K562 (cell line): ENCODE measurements around the gene ARHGAP15. TPM values are rescaled to one million over a fixed set of nuclear protein-coding genes. Genes with fewer than 3 reads are reported as not detected.

Source experiments
- CREB1 ChIP-seq, 2 experiments: sonication (generic) in 1 of 2; formaldehyde crosslinking in 1 of 2; IDR thresholded peaks; 2 replicates each; pipeline versions ENCODE4 v1.6.1 to v1.8.0; 2012 to 2022; ENCODE audit warnings: inconsistent platforms in 1 of 2, mild to moderate bottlenecking in 1 of 2, missing genetic modification reagents in 1 of 2, moderate library complexity in 1 of 2
- GTF2E2 ChIP-seq: fragments of 200-800 bp; sonication (Bioruptor generic); IDR thresholded peaks from 2 replicates; pipeline ENCODE4 v1.6.1; 2016; ENCODE audit warnings: missing genetic modification characterization, missing compliant biosample characterization
- ILF3 ChIP-seq: fragments of 450-650 bp; IDR thresholded peaks from 2 replicates; pipeline ENCODE4 v1.6.1; 2018; ENCODE audit warnings: antibody characterized with exemption, mild to moderate bottlenecking, moderate library complexity, borderline replicate concordance
- RCOR1 ChIP-seq, 2 experiments: IDR thresholded peaks; 2 replicates each; pipeline ENCODE4 v1.6.1; 2012; ENCODE audit warnings: low read depth in 2 of 2, low read length in 2 of 2, borderline replicate concordance in 1 of 2, improper control_type of control experiment in 1 of 2
- RFX7 ChIP-seq: fragments of 250-450 bp; sonication (Bioruptor Pico); IDR thresholded peaks from 2 replicates; pipeline ENCODE4 v1.5.1; 2021; ENCODE audit warnings: mild to moderate bottlenecking
- polyA plus RNA-seq, 8 experiments: library from polyadenylated mRNA; depleted of rRNA in 4 of 8; stranded (reverse) in 5 of 8; unstranded in 3 of 8; fragments of >200 nt; fragmentation: Nextera tagmentation in 2 of 8; fragmentation: Illumina TruSeq in 1 of 8; extraction: Ambion mirVana in 2 of 8; extraction: Trizol in 1 of 8; gene quantifications; 2 replicates each; pipeline versions ENCODE4 v1.2.1 to v1.2.3, GENCODE V29; 2011 to 2014; ENCODE audit warnings: inconsistent platforms in 1 of 8, missing spikeins in 1 of 8
- total RNA-seq, 7 experiments: library from RNA; depleted of rRNA in 6 of 7; stranded (reverse); fragments of >200 nt in 6 of 7; fragmentation: Illumina TruSeq in 2 of 7; extraction: Trizol in 2 of 7; gene quantifications; 2 replicates each; pipeline versions ENCODE4 v1.2.1 to v1.2.3, GENCODE V29; 2011 to 2021; ENCODE audit warnings: low replicate concordance in 1 of 7
- TF ChIP-seq, protein P1 (sequence below): sonication (generic); formaldehyde crosslinking; IDR thresholded peaks from 2 replicates; pipeline ENCODE4 v1.8.0; 2022; ENCODE audit warnings: mild to moderate bottlenecking, low read depth, missing genetic modification reagents
- TF ChIP-seq, protein P2 (sequence below): fragments of 250-450 bp; sonication (Bioruptor Pico); IDR thresholded peaks from 2 replicates; pipeline ENCODE4 v1.5.1; 2021; ENCODE audit warnings: mild to moderate bottlenecking
- TF ChIP-seq, protein P3 (sequence below), 2 experiments: fragments of 450-650 bp; IDR thresholded peaks; 2 replicates each; pipeline ENCODE4 v1.6.1; 2016

The ARHGAP15 gene
- total and polyA plus RNA-seq, 9 of the 15 experiments (the other 6 are each of a cell fraction or from before 2014, with no cell fraction given): 1.5 to 17.9 (median 7.9) TPM

DNA sequence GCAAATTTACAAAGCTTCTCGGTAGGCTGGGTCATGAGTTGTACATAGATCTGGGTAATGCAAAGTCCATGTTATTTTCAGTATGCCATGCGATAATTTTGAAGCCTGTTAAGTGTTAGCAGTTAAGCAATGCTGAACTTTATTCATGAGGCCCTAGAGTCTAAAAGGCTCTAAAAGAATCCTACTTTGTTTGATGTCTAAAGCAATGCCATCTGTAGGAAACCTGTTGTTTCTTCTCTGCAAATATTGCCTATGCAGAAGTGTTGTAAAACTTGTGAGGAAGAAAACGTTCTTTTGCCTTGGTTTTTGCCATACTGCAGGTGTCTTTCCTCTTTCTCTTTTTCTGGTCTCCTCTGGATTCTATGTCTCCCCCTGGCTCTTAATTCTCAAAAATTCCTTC is 9.1 kb downstream of the ARHGAP15 start (continued):
- TF ChIP-seq, protein P1, sequence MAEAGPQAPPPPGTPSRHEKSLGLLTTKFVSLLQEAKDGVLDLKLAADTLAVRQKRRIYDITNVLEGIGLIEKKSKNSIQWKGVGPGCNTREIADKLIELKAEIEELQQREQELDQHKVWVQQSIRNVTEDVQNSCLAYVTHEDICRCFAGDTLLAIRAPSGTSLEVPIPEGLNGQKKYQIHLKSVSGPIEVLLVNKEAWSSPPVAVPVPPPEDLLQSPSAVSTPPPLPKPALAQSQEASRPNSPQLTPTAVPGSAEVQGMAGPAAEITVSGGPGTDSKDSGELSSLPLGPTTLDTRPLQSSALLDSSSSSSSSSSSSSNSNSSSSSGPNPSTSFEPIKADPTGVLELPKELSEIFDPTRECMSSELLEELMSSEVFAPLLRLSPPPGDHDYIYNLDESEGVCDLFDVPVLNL (CRISPR knock-in tag): no peak
- TF ChIP-seq ILF3 (no peak), RCOR1 (IDR thresholded peaks at IDR 0.05; ENCODE audit: borderline replicate concordance in 1 of 2, low read depth in 2 of 2, low read length in 2 of 2) (no peak), CREB1 (IDR thresholded peaks at IDR 0.05) (no peak), CREB1 (CRISPR knock-in tag; IDR thresholded peaks at IDR 0.05) (no peak), GTF2E2 (tag) (no peak), RFX7 (CRISPR knock-in tag) (no peak)
- TF ChIP-seq, protein P2, sequence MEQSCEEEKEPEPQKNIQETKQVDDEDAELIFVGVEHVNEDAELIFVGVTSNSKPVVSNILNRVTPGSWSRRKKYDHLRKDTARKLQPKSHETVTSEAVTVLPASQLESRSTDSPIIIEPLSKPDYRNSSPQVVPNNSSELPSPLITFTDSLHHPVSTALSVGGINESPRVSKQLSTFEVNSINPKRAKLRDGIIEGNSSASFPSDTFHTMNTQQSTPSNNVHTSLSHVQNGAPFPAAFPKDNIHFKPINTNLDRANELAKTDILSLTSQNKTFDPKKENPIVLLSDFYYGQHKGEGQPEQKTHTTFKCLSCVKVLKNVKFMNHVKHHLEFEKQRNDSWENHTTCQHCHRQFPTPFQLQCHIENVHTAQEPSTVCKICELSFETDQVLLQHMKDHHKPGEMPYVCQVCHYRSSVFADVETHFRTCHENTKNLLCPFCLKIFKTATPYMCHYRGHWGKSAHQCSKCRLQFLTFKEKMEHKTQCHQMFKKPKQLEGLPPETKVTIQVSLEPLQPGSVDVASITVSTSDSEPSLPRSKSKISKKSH (CRISPR knock-in tag): no peak
- TF ChIP-seq, protein P3, sequence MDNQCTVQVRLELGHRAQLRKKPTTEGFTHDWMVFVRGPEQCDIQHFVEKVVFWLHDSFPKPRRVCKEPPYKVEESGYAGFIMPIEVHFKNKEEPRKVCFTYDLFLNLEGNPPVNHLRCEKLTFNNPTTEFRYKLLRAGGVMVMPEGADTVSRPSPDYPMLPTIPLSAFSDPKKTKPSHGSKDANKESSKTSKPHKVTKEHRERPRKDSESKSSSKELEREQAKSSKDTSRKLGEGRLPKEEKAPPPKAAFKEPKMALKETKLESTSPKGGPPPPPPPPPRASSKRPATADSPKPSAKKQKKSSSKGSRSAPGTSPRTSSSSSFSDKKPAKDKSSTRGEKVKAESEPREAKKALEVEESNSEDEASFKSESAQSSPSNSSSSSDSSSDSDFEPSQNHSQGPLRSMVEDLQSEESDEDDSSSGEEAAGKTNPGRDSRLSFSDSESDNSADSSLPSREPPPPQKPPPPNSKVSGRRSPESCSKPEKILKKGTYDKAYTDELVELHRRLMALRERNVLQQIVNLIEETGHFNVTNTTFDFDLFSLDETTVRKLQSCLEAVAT (IDR thresholded peaks at IDR 0.05): no peak
- TF ChIP-seq, all 486 proteins: peak for 0
